Kidney epithelial cell (primary cell): ENCODE data around the gene FADS2. TPM values are rescaled to one million over a fixed set of nuclear protein-coding genes. Genes with fewer than 3 reads are reported as not detected.

Experiments used
- DNase-seq: peaks from one replicate; pipeline ENCODE4 v3.0.0-alpha.2; 2010; ENCODE audit warnings: low read depth
- H3K27me3 ChIP-seq: 2 replicates; pipeline ENCODE4 v1.6.0; 2011; ENCODE audit warnings: low read length; ENCODE audit not compliant: control insufficient read depth, insufficient read depth
- H3K36me3 ChIP-seq: 2 replicates; pipeline ENCODE4 v1.5.1; 2011; ENCODE audit warnings: low read length; ENCODE audit not compliant: control insufficient read depth, insufficient read depth
- H3K4me3 ChIP-seq: 2 replicates; pipeline ENCODE4 v1.5.1; 2011; ENCODE audit warnings: low read depth, mild to moderate bottlenecking, control low read depth, low read length
- CTCF ChIP-seq: IDR thresholded peaks from 2 replicates; pipeline ENCODE4 v1.5.1; 2011; ENCODE audit warnings: mild to moderate bottlenecking, moderate library complexity, low read length, control low read depth, inconsistent platforms; ENCODE audit not compliant: insufficient read depth, poor library complexity, severe bottlenecking
- total RNA-seq: library from RNA; depleted of rRNA; stranded (reverse); fragments of >200 nt; gene quantifications from 2 replicates; pipeline ENCODE4 v1.2.3, GENCODE V29; 2015

FADS2 gene
- total RNA-seq, 1 donor from 2014 or later, result 235 TPM

GRCh38 chr11:61906522-61906909 lies 78.4 kb downstream of the FADS2 start:
- Histone ChIP-seq H3K36me3 (no peaks in the 10 kb centered on the region), H3K27me3 (no peaks in the 10 kb centered on the region), H3K4me3 (no peak overlapping the region)
- no peak for DNase-seq
- no peak for TF ChIP-seq CTCF

DNA sequence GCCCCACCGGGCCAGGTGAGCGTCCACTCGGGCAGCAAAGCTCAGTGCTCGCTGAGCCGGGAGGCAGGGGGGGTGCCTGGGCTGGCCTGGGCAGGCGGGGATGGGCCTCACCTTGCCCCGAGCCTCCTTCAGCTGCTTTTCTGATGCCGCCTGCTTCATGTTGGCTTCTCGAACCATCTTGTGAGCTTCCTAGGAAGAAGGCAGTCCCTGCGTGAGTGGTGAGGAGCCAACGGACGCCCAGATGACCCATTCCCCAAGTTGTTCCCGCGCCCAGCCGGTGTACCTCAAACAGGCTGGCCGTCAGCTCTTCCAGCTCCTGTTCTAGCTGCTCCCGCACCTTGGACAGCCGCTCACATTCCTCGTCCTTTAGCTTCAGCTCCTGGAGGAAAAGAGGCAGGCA lies 79.2 kb downstream of the FADS2 start:
- no peak overlapping the region for H3K4me3 ChIP-seq
- DNase-seq, result no peak
- TF ChIP-seq CTCF, result no peak
- no peaks in the 10 kb centered on the region for H3K27me3 ChIP-seq
- H3K36me3 ChIP-seq, result no peaks in the 10 kb centered on the region

- Histone ChIP-seq H3K4me3 (no peak overlapping the region), H3K27me3 (no peaks in the 10 kb centered on the region), H3K36me3 (no peaks in the 10 kb centered on the region)
- no peak for DNase-seq
- no peak for TF ChIP-seq CTCF
Measured at GRCh38 chr11:61907871-61908729, 80.0 kb downstream of the FADS2 start.

DNA sequence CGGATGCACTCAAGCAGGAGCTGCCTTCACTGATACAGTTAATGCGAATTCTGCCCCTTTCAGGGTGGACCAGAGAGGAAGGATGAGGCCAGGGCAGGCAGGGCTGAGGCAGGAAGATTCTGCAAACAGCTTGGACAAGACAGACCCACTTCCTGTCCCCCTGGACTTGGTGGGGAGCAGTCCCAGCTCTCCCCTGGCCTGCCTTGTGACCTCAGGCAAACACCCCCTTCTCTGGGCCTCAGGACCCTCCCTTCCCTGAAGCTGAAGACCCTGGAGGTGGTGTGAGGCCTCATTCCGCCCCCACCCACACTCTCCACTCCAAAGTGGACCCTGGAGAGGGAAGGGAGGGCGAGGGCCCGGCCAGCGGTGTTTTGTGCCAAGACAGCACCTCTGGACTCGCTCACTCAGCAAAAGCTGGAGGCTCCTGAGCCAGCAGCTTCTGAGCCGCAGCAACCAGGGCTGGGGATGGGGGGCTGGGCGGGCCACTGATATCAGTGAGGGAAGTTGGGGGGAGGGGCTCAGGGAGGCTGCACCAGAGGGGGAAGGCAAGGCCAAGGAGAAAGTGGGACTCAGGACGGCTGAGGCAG lies 80.7 kb downstream of the FADS2 start:
- no peak for TF ChIP-seq CTCF

GRCh38 chr11:61910187-61911127 lies 82.4 kb downstream of the FADS2 start:
- Histone ChIP-seq H3K36me3 (no peaks in the 10 kb centered on the region), H3K27me3 (peaks cover 2% of the 10 kb centered on the region), H3K4me3 (no peak overlapping the region)
- TF ChIP-seq CTCF, result no peak
- DNase-seq, result no peak

More for the DNA sequence above, 80.7 kb downstream of the FADS2 start:
- H3K4me3 ChIP-seq, result no peak overlapping the region
- no peak for DNase-seq
- H3K36me3 ChIP-seq, result no peaks in the 10 kb centered on the region
- H3K27me3 ChIP-seq, result no peaks in the 10 kb centered on the region
